Keratinocyte (primary cell): ENCODE measurements around the gene PLA2G4D. TPM values are rescaled to one million over a fixed set of nuclear protein-coding genes. Genes with fewer than 3 reads are reported as not detected.

Experiments used
- DNase-seq: peaks from one replicate; pipeline ENCODE4 v3.0.0-alpha.2; 2011; ENCODE audit warnings: low read depth, missing footprints, low spot score
- FAIRE-seq: peaks from 2 replicates; lab custom pipeline; 2011; peaks lifted over from hg19 to GRCh38; lab: Jason Lieb, UNC
- H2AFZ ChIP-seq: 2 replicates; pipeline ENCODE4 v1.6.0; 2012; ENCODE audit warnings: low read length, control low read depth, inconsistent platforms; ENCODE audit not compliant: control insufficient read depth
- H3K27ac ChIP-seq: 2 replicates; pipeline ENCODE4 v1.5.1; 2011; ENCODE audit warnings: low read length; ENCODE audit not compliant: control insufficient read depth, insufficient read depth
- H3K27me3 ChIP-seq: 3 replicates; pipeline ENCODE4 v1.6.0; 2011; ENCODE audit warnings: low read length; ENCODE audit not compliant: control insufficient read depth, insufficient read depth; ENCODE audit errors: extremely low read depth
- H3K36me3 ChIP-seq, 2 experiments: 2 replicates in 1 of 2; 3 replicates in 1 of 2; pipeline ENCODE4 v1.5.1; 2011; ENCODE audit warnings: low read length in 2 of 2, mild to moderate bottlenecking in 1 of 2; ENCODE audit not compliant: control insufficient read depth in 2 of 2, insufficient read depth in 2 of 2; ENCODE audit errors: extremely low read depth in 1 of 2
- H3K4me1 ChIP-seq: 3 replicates; pipeline ENCODE4 v1.5.1; 2011; ENCODE audit warnings: low read length; ENCODE audit not compliant: control insufficient read depth, insufficient read depth; ENCODE audit errors: extremely low read depth
- H3K4me2 ChIP-seq: 3 replicates; pipeline ENCODE4 v1.6.0; 2011; ENCODE audit warnings: low read depth, low read length; ENCODE audit not compliant: control insufficient read depth, insufficient read depth; ENCODE audit errors: extremely low read depth
- H3K4me3 ChIP-seq, 3 experiments: fragments of 200-600 bp in 1 of 3; sonication (generic) in 1 of 3; 2 replicates in 2 of 3; 3 replicates in 1 of 3; pipeline ENCODE4 v1.5.1; 2011 to 2016; ENCODE audit warnings: low read length in 3 of 3, mild to moderate bottlenecking in 3 of 3, control low read depth in 2 of 3, inconsistent platforms in 1 of 3, low read depth in 1 of 3, mixed read lengths in 1 of 3, mixed run types in 1 of 3, moderate library complexity in 1 of 3; ENCODE audit not compliant: control insufficient read depth in 2 of 3, insufficient read depth in 2 of 3; ENCODE audit errors: extremely low read depth in 1 of 3
- H3K79me2 ChIP-seq: 2 replicates; pipeline ENCODE4 v1.6.0; 2012; ENCODE audit warnings: low read length; ENCODE audit not compliant: control insufficient read depth, insufficient read depth
- H3K9ac ChIP-seq: 3 replicates; pipeline ENCODE4 v1.6.0; 2011; ENCODE audit warnings: low read length; ENCODE audit not compliant: control insufficient read depth, insufficient read depth; ENCODE audit errors: extremely low read depth
- H3K9me1 ChIP-seq: 3 replicates; pipeline ENCODE4 v1.6.0; 2011; ENCODE audit warnings: low read length; ENCODE audit not compliant: control insufficient read depth, insufficient read depth; ENCODE audit errors: extremely low read depth
- H3K9me3 ChIP-seq: 2 replicates; pipeline ENCODE4 v1.5.1; 2012; ENCODE audit warnings: low read depth, low read length; ENCODE audit not compliant: control insufficient read depth
- H4K20me1 ChIP-seq: 3 replicates; pipeline ENCODE4 v1.6.0; 2011; ENCODE audit warnings: low read length; ENCODE audit not compliant: control insufficient read depth, insufficient read depth; ENCODE audit errors: extremely low read depth
- CTCF ChIP-seq, 3 experiments: IDR thresholded peaks in 1 of 3; conservative IDR thresholded peaks in 1 of 3; optimal IDR thresholded peaks in 1 of 3; 2 replicates in 2 of 3; 3 replicates in 1 of 3; pipeline versions ENCODE3 to v1.5.1; 2011; ENCODE audit warnings: low read length in 3 of 3, mild to moderate bottlenecking in 3 of 3, moderate library complexity in 2 of 3, control low read depth in 1 of 3, inconsistent platforms in 1 of 3; ENCODE audit not compliant: insufficient read depth in 2 of 3; ENCODE audit errors: extremely low read depth in 1 of 3
- EZH2 ChIP-seq: IDR thresholded peaks from one replicate; pipeline ENCODE4 v1.6.1; 2012; ENCODE audit warnings: inconsistent platforms, mild to moderate bottlenecking, low read length, moderate library complexity
- dilution Hi-C: fragments of 300-500 bp; cut with MboI; formaldehyde crosslinking; loops from one replicate; pipeline ENCODE4 v1.7.0; 2020; ENCODE audit warnings: low sequenced_read_pairs; ENCODE audit not compliant: extremely low pct_ligation_motif_present
- polyA plus RNA-seq, 5 experiments: library from polyadenylated mRNA; depleted of rRNA in 3 of 5; stranded (reverse) in 3 of 5; stranded (forward) in 1 of 5; unstranded in 1 of 5; fragments of >200 nt; gene quantifications; 1 replicate in 1 of 5; 2 replicates in 3 of 5; 3 replicates in 1 of 5; pipeline versions ENCODE4 v1.2.1 to v1.2.3, GENCODE V29; 2011 to 2012; ENCODE audit warnings: missing spikeins in 2 of 5, low read depth in 1 of 5, low replicate concordance in 1 of 5

PLA2G4D gene
- polyA plus RNA-seq, 1 donor (not counting 4 experiments of a cell fraction or from before 2014, with no cell fraction given), result 0.69 TPM

GRCh38 chr15:42128476-42128875 is 34.1 kb upstream of the PLA2G4D start:
- Histone ChIP-seq H2AFZ (no peak overlapping the region), H3K27me3 (peaks cover 3% of the 10 kb centered on the region), H3K27ac (no peak overlapping the region), H3K4me2 (no peak overlapping the region), H3K9me3 (no peaks in the 10 kb centered on the region), H4K20me1 (no peaks in the 10 kb centered on the region), H3K9ac (no peak overlapping the region), H3K9me1 (no peaks in the 10 kb centered on the region), H3K4me3 (no peak overlapping the region), H3K4me1 (no peaks in the 10 kb centered on the region), H3K79me2 (no peaks in the 10 kb centered on the region), H3K36me3 (no peaks in the 10 kb centered on the region)
- dilution Hi-C loops, result no loop called here
- FAIRE-seq (no peak), DNase-seq (no peak)
- no peak for TF ChIP-seq CTCF (optimal IDR thresholded peaks at IDR 0.05 in 1 of 3, IDR thresholded peaks at IDR 0.05 in 1 of 3, conservative IDR thresholded peaks at IDR 0.05 in 1 of 3; ENCODE audit: extremely low read depth in 1 of 3, insufficient read depth in 2 of 3, low read length in 3 of 3)

- Histone ChIP-seq H3K27me3 (no peaks in the 10 kb centered on the region), H3K9me1 (no peaks in the 10 kb centered on the region), H3K9ac (no peak overlapping the region), H3K4me3 (no peak overlapping the region), H3K27ac (no peak overlapping the region), H3K79me2 (no peaks in the 10 kb centered on the region), H3K4me2 (no peak overlapping the region), H3K9me3 (no peaks in the 10 kb centered on the region), H2AFZ (no peak overlapping the region), H3K4me1 (peaks cover 6% of the 10 kb centered on the region), H4K20me1 (no peaks in the 10 kb centered on the region), H3K36me3 (no peaks in the 10 kb centered on the region)
- dilution Hi-C loops, result no loop called here
- DNase-seq (no peak), FAIRE-seq (no peak)
- TF ChIP-seq EZH2 (no peak), CTCF (optimal IDR thresholded peaks at IDR 0.05 in 1 of 3, IDR thresholded peaks at IDR 0.05 in 1 of 3, conservative IDR thresholded peaks at IDR 0.05 in 1 of 3; ENCODE audit: extremely low read depth in 1 of 3, insufficient read depth in 2 of 3, low read length in 3 of 3) (no peak)
Measured at GRCh38 chr15:42123546-42123945, 29.2 kb upstream of the PLA2G4D start.
